Breast epithelium (tissue), 3 donors: ENCODE data around the gene DMD.

Experiments used
- CTCF ChIP-seq, 3 donors: fragments of 450-650 bp; IDR thresholded peaks; one replicate each; pipeline ENCODE4 v1.5.1; 2016 to 2017; ENCODE audit warnings: antibody characterized with exemption in 3 of 3, mild to moderate bottlenecking in 3 of 3, moderate library complexity in 3 of 3
- POLR2A ChIP-seq: fragments of 450-650 bp; IDR thresholded peaks from one replicate; pipeline ENCODE4 v1.6.1; 2016; ENCODE audit warnings: antibody characterized with exemption, mild to moderate bottlenecking, moderate library complexity
- POLR2AphosphoS5 ChIP-seq, 3 donors: sonication (generic); formaldehyde crosslinking; IDR thresholded peaks; one replicate each; pipeline ENCODE4 v1.6.1; 2017; ENCODE audit warnings: antibody characterized with exemption in 3 of 3

GRCh38 chrX:32618154-32618553 is 593.2 kb downstream of the DMD start:
- TF ChIP-seq CTCF (IDR thresholded peaks at IDR 0.05): no peak
- TF ChIP-seq POLR2A: no peak
- no peak for TF ChIP-seq POLR2AphosphoS5 (IDR thresholded peaks at IDR 0.05)
